GM18505 (cell line): ENCODE data around the gene TYW5.
A peak's percentile ranks its signal among the peaks of the same experiment; 100 is the strongest.

Experiments used
- ATAC-seq: cut with Tn5 transposase; IDR thresholded peaks from one replicate; pipeline ENCODE4 v1.9.1; 2021; ENCODE audit not compliant: unreplicated experiment
- POLR2A ChIP-seq: IDR thresholded peaks from 4 replicates; pipeline ENCODE4 v1.6.1; 2011; ENCODE audit warnings: borderline replicate concordance; ENCODE audit not compliant: insufficient read depth, insufficient read length; ENCODE audit errors: extremely low read depth

TYW5 gene

DNA sequence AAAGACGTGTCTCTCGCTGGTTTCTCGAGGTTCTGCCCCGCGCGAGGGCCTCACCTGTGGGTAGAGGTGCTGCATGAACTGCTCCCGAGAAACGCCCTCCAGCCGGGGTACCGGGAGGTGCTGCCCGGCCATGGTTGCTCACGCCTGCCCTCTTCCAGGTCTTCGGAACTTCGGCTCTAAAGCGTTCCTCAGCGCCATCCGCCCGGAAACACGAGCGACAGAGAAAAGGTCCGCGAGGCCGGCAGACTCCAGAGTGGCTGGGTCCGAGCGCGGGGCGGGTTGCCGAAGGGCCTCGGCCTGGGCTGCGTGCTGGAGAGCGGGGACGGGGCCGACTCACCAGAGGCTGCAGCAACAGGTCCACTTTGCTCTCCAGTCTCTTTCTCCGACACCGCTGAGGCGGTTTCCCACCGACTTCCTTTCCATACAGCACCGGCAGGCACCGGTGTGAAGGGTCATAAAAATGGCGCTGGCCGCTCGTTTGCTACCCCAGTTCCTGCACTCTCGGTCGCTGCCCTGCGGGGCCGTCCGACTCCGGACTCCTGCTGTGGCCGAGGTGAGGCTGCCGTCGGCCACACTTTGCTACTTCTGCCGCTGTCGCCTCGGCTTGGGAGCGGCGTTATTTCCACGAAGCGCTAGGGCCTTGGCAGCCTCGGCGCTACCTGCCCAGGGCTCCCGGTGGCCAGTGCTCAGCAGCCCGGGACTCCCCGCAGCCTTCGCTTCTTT lies at the start of gene TYW5, which contains the start of gene MAIP1:
TYW5 (minus strand) TSS at position 153 of the 723 bp plus-strand sequence; CDS start at position 132, 21 bp downstream.
MAIP1 (plus strand) TSS at position 244 of the 723 bp plus-strand sequence; CDS start at position 461, 217 bp downstream.
- TF ChIP-seq POLR2A: peak; percentile 92

GRCh38 chr2:200003444-200003843 lies 48.2 kb upstream of the TYW5 start:
- no peak for ATAC-seq
- no peak for TF ChIP-seq POLR2A

More for the DNA sequence above, at the start of gene TYW5, which contains the start of gene MAIP1:
- peak; percentile 86 for ATAC-seq

- no peak for TF ChIP-seq POLR2A
- ATAC-seq: no peak
Measured at GRCh38 chr2:200000444-200001163, 45.3 kb upstream of the TYW5 start.

- no peak for TF ChIP-seq POLR2A
- no peak for ATAC-seq
Measured at GRCh38 chr2:199999166-199999565, 43.9 kb upstream of the TYW5 start.

DNA sequence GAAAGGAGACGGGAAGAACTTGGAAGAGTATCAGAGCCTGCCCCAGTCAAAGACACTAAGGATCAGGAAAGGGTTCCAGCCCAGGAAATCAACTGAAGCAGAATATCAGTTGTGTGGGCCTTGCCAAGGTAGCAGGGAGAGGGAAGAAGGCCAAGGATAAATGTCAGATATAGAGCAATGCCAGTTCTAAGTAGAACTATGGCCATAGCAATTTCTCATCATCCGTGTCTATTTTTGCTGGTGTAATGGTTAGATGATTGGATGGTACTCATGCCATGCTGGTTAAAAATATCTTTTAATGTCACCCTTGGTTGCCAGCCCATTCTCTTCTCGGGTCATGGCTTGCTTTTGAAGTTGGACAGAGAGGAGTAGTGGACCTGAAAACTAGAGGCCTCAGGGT lies 42.0 kb upstream of the TYW5 start:
- TF ChIP-seq POLR2A: no peak
- no peak for ATAC-seq

- no peak for TF ChIP-seq POLR2A
Measured at GRCh38 chr2:199994896-199995295, 39.6 kb upstream of the TYW5 start.

GRCh38 chr2:199994371-199994770 lies 39.1 kb upstream of the TYW5 start:
- ATAC-seq: no peak
- TF ChIP-seq POLR2A: no peak

More at GRCh38 chr2:199994896-199995295, 39.6 kb upstream of the TYW5 start:
- ATAC-seq: no peak

GRCh38 chr2:199992296-199992695 lies 37.0 kb upstream of the TYW5 start:
- ATAC-seq: no peak
- TF ChIP-seq POLR2A: no peak

DNA sequence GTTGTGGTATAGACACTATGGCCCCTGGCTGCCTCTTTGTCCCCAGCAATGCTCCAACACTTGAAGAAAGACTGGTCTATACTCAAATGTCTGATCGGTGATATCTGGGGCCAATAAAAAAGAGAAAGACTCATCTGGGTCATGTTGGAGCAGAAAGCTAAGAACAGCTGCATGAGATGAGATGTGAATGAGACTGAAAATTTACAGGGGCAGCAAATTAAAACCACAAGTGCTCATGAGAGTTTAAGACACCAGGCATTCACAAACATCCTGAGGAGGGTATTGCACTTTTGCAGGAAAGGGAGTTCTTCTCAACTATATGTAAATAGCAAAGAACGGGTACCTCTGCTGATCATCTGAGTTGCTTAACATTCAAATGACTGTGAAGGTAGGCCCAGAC lies 36.4 kb upstream of the TYW5 start:
- TF ChIP-seq POLR2A: no peak
- ATAC-seq: no peak

DNA sequence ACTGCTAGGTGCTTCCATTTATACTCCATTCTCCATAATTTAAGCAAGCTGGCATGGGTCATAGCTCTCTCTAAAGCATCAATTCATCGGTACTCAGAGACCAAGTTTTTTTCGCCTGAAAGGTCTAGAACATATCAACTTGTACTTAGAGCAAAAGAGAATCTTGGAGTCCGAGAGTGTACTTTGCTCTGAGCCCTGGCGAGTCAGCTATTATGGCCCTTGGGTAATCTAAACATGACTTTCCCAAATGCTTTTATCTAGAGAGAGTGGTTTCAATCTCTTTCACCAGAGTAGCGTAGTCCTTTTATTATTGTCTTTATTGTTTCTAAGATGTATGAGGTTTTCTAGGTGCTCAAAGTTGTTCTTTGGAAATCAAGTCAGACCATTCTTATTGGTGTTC lies 34.5 kb upstream of the TYW5 start:
- TF ChIP-seq POLR2A: no peak

DNA sequence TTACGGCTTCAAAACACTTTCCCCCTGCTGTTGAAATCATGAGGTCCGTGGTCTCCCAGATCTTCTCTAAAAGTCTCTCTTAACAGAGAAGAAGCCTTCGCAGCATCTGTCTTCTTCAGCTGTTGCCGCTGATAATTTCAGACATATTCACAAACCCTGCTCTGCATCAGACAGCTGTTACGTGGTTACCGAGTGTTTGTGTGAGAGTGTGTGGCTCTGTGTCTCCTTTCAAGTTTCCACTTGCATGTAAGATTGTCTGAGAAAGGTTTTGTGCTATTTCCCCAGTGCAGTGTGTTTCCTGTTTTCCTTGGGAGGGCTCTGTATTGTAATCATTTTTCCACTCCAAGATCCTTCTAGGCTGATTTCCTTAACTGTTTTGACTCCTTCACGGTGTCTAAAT lies 32.9 kb upstream of the TYW5 start:
- ATAC-seq: no peak
- TF ChIP-seq POLR2A: no peak

More for the DNA sequence above, 34.5 kb upstream of the TYW5 start:
- no peak for ATAC-seq

- no peak for TF ChIP-seq POLR2A
- no peak for ATAC-seq
Measured at GRCh38 chr2:199987586-199987985, 32.3 kb upstream of the TYW5 start.

DNA sequence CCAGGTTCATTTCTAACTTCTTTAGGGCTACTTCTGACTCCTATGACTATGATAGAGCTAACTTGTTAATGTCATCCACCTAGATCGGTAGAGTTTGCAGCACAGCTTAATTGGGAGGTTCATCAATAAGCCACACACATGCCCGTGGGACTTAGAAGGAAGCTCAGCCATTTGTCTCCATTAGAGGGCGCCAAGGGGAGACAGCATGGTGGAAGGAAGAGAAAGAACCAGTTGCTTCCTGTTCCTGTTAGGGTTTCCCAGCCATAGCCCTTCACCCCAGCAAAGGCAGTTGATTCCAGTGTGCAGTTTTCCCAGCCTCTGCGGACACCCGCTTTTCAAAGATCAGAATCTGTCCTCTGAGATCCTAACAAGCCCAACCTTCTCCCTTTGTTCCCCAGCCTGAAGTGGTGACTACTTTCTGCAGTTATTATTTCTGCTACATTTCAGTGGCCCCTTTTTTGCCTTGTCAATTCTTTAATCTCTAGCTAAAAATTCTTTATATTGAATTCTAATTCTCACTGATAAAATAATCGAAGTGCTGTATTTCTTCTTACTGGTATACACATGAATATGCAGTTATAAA lies 30.4 kb upstream of the TYW5 start:
- ATAC-seq: no peak
- TF ChIP-seq POLR2A: no peak
